Endothelial cell (in vitro differentiated cells): ENCODE measurements around the gene RBFOX2. TPM values are rescaled to one million over a fixed set of nuclear protein-coding genes. Genes with fewer than 3 reads are reported as not detected.

Experiments
- DNase-seq: peaks from one replicate; pipeline ENCODE4 v3.0.0; 2021; ENCODE audit warnings: low spot score
- H3K27ac Mint-ChIP-seq: one replicate; pipeline ENCODE4 v1.8.0; 2021; ENCODE audit warnings: mixed read lengths, inconsistent platforms; ENCODE audit not compliant: unreplicated experiment
- H3K27me3 Mint-ChIP-seq: one replicate; pipeline ENCODE4 v1.8.0; 2021; ENCODE audit warnings: mild to moderate bottlenecking, moderate library complexity, mixed read lengths, inconsistent platforms; ENCODE audit not compliant: unreplicated experiment
- H3K36me3 Mint-ChIP-seq: one replicate; pipeline ENCODE4 v1.8.0; 2021; ENCODE audit warnings: mild to moderate bottlenecking, low read depth, mixed read lengths, inconsistent platforms; ENCODE audit not compliant: unreplicated experiment
- H3K4me1 Mint-ChIP-seq: one replicate; pipeline ENCODE4 v1.8.0; 2021; ENCODE audit warnings: mild to moderate bottlenecking, mixed read lengths, inconsistent platforms; ENCODE audit not compliant: unreplicated experiment
- H3K4me3 Mint-ChIP-seq: one replicate; pipeline ENCODE4 v1.8.0; 2021; ENCODE audit warnings: mild to moderate bottlenecking, mixed read lengths, inconsistent platforms; ENCODE audit not compliant: unreplicated experiment
- H3K9me3 Mint-ChIP-seq: one replicate; pipeline ENCODE4 v1.8.0; 2021; ENCODE audit warnings: mixed read lengths, inconsistent platforms; ENCODE audit not compliant: unreplicated experiment
- total RNA-seq: library from RNA; stranded (reverse); fragmentation: NEBNext Ultra II Directional; extraction: Animal tissue kit (Norgen Biotek cat#: 25700); gene quantifications from one replicate; pipeline ENCODE4 v1.2.1, GENCODE V29; 2021; ENCODE audit not compliant: unreplicated experiment
- TF ChIP-seq, protein P1 (sequence below): fragments of 200-600 bp; sonication (generic); IDR thresholded peaks from one replicate; pipeline ENCODE4 v1.5.0; 2021; ENCODE audit warnings: antibody characterized with exemption; ENCODE audit not compliant: unreplicated experiment

The RBFOX2 gene
- total RNA-seq, 1 donor from 2014 or later, result 228 TPM

DNA sequence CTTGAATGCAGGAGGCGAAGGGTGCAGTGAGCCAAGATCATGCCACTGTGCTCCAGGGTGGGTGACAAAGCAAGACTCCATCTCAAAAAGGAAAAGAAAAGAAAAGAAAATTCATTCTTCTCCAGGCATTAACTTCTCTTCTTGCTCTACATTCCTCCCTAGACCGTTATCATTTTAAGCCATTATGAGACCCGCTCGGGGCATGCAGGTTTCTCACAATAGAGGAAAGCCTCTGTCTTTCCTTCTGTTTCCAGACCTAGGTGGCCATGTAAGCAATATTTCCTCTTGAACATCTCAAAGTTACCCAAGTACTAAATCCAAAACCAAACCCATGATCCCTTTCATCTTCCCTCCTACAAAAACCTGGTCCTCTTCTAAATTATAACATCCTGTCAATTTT, 139.6 kb downstream of the RBFOX2 start:
- TF ChIP-seq, protein P1, sequence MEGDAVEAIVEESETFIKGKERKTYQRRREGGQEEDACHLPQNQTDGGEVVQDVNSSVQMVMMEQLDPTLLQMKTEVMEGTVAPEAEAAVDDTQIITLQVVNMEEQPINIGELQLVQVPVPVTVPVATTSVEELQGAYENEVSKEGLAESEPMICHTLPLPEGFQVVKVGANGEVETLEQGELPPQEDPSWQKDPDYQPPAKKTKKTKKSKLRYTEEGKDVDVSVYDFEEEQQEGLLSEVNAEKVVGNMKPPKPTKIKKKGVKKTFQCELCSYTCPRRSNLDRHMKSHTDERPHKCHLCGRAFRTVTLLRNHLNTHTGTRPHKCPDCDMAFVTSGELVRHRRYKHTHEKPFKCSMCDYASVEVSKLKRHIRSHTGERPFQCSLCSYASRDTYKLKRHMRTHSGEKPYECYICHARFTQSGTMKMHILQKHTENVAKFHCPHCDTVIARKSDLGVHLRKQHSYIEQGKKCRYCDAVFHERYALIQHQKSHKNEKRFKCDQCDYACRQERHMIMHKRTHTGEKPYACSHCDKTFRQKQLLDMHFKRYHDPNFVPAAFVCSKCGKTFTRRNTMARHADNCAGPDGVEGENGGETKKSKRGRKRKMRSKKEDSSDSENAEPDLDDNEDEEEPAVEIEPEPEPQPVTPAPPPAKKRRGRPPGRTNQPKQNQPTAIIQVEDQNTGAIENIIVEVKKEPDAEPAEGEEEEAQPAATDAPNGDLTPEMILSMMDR, result no peak
- H3K4me3 Mint-ChIP-seq, result no peak overlapping the region
- H3K4me1 Mint-ChIP-seq, result peaks cover 32% of the 10 kb centered on the region
- peaks cover 3% of the 10 kb centered on the region for H3K27me3 Mint-ChIP-seq
- H3K27ac Mint-ChIP-seq, result peak overlapping the region; percentile 5
- H3K36me3 Mint-ChIP-seq, result peaks cover 5% of the 10 kb centered on the region
- no peak for DNase-seq
- H3K9me3 Mint-ChIP-seq, result no peaks in the 10 kb centered on the region

DNA sequence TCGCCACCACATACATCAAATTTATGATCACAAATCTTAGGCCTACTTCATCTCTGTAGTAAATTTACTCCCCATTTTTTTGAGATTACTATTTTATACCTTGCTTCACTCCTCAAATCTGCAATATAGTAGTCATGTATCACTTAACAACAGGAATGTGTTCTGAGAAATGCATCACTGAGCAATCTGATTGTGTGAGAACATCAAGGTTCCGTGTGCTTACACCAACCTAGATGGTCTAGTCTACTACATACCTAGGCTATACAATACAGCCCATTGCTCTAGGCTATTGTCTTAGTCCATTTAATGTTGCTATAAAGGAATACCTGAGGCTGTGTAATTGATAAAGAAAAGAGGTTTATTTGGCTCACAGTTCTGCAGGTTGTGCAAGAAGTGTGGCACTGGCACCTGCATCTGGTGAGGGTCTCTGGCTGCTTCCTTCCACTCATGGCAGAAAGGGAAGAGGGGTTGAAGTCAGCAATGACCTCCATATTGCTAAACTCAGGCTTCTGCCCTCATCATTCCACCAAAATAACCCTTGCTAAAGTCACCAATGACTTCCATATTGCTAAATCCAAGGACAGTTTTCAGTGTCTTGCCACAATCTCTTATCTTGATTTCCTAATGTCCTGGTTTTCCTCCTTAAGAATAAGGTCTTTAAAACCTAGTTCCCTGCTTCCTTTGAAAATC, 140.3 kb downstream of the RBFOX2 start:
- Mint-ChIP-seq H3K4me1 (peaks cover 39% of the 10 kb centered on the region), H3K9me3 (no peaks in the 10 kb centered on the region), H3K27me3 (peaks cover 3% of the 10 kb centered on the region), H3K36me3 (peaks cover 5% of the 10 kb centered on the region), H3K27ac (no peak overlapping the region), H3K4me3 (no peak overlapping the region)
- TF ChIP-seq, protein P1, result no peak
- DNase-seq, result no peak

DNA sequence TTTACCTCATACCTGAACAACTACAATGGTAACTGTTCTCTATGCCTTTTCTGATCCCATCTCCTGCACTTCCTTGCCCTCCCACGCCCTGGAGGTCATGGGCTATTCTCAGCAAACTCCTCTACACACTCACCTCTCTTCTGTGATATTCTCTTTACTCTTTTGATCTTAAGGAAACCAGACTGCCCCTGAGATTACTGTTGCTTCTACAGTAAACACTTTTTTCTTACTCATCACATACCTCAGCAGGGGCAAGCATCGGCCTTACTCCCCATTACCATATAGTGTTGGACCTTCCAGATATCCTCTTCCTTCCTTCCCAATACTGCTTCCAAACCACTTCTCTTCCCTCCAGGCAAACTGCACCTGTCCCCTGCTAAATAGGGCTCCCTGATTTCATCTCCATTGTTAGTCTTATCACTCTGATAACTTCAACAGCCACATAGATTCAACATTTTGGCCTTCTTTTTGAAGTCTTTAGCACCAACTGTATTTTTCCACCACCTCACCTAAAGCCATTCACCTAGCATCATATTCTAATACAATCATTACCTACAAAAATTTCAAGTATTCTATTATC, 141.2 kb downstream of the RBFOX2 start:
- TF ChIP-seq, protein P1, result no peak
- H3K27ac Mint-ChIP-seq, result peak overlapping the region; percentile 7
- no peaks in the 10 kb centered on the region for H3K9me3 Mint-ChIP-seq
- H3K27me3 Mint-ChIP-seq, result peaks cover 3% of the 10 kb centered on the region
- H3K36me3 Mint-ChIP-seq, result peaks cover 5% of the 10 kb centered on the region
- no peak overlapping the region for H3K4me3 Mint-ChIP-seq
- no peak for DNase-seq
- H3K4me1 Mint-ChIP-seq, result peaks cover 46% of the 10 kb centered on the region

DNA sequence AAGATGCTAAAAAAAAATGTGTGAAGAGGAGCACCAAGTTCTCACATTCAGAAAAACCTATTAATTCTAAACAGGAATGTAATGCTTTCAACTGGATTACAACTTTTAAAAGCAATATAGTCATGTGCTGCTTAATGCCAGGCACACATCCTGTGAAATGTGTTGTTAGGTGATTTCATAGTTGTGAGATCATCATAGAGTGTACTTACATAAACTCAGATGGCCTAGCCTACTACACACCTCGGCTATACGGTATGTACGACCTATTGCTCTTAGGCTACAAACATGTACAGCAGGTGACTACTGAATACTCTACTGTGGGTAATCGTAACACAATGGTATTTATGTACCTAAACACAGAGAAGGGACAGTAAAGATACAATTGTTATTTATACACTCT, 142.3 kb downstream of the RBFOX2 start:
- Mint-ChIP-seq H3K27ac (no peak overlapping the region), H3K27me3 (peaks cover 3% of the 10 kb centered on the region), H3K4me1 (peaks cover 51% of the 10 kb centered on the region), H3K9me3 (no peaks in the 10 kb centered on the region), H3K36me3 (peaks cover 5% of the 10 kb centered on the region), H3K4me3 (no peak overlapping the region)
- DNase-seq, result no peak
- TF ChIP-seq, protein P1, result no peak

DNA sequence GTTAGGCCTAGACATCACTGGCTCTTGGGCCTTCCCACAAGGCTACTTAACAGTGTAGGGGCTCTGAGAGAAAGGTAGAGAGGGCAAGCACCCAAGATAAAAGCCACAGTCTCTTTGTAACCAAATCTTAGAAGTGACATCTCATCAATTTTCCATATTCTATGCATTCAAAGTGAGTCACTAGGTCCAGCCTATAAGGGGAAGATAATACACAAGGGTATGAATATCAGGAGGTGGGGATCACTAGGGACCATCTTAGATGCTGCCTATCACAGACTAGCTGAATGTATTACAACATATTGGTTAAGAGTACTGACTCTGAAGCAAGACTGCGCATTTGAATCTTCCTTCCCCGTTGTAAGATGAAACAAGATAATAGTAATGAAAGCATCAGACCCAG, 144.1 kb downstream of the RBFOX2 start:
- Mint-ChIP-seq H3K27ac (peak overlapping the region; percentile 99), H3K4me1 (peaks cover 58% of the 10 kb centered on the region), H3K27me3 (peaks cover 3% of the 10 kb centered on the region), H3K4me3 (no peak overlapping the region), H3K9me3 (no peaks in the 10 kb centered on the region), H3K36me3 (peaks cover 4% of the 10 kb centered on the region)
- DNase-seq, result no peak
- TF ChIP-seq, protein P1, result no peak
